Stomach (tissue), 9 donors: ENCODE results near the gene PTPRK. TPM values are rescaled to one million over a fixed set of nuclear protein-coding genes. Genes with fewer than 3 reads are reported as not detected.

Experiments used
- DNase-seq, 2 donors: peaks; one replicate each; pipeline versions ENCODE4 v3.0.0 to v3.0.0-alpha.2; 2013 to 2019
- H3K27ac ChIP-seq, 5 donors: fragments of 200-600 bp in 4 of 5; sonication (generic) in 4 of 5; one replicate each; pipeline ENCODE4 v1.5.1; 2013 to 2019; ENCODE audit warnings: mild to moderate bottlenecking in 1 of 5, moderate library complexity in 1 of 5
- H3K27me3 ChIP-seq, 3 donors: fragments of 200-600 bp; sonication (generic); one replicate each; pipeline ENCODE4 v1.5.1; 2017 to 2019; ENCODE audit warnings: mixed run types in 1 of 3
- H3K36me3 ChIP-seq, 4 donors: fragments of 200-600 bp; sonication (generic); 1 replicate in 3 of 4; 2 replicates in 1 of 4; pipeline ENCODE4 v1.5.1; 2016 to 2019
- H3K4me1 ChIP-seq, 4 donors: fragments of 200-600 bp; sonication (generic); one replicate each; pipeline ENCODE4 v1.5.1; 2016 to 2019
- H3K4me3 ChIP-seq, 4 donors: fragments of 200-600 bp; sonication (generic) in 3 of 4; one replicate each; pipeline ENCODE4 v1.5.1; 2016 to 2019; ENCODE audit warnings: mild to moderate bottlenecking in 1 of 4
- H3K9me3 ChIP-seq, 4 donors: fragments of 200-600 bp; sonication (generic); one replicate each; pipeline ENCODE4 v1.5.1; 2016 to 2019
- CTCF ChIP-seq, 7 experiments: fragments of 450-650 bp in 4 of 7; fragments of 200-600 bp in 3 of 7; sonication (generic) in 3 of 7; IDR thresholded peaks; one replicate each; pipeline ENCODE4 v1.5.1; 2016 to 2019; ENCODE audit warnings: antibody characterized with exemption in 7 of 7, control low read depth in 2 of 7, mild to moderate bottlenecking in 1 of 7
- EP300 ChIP-seq: sonication (generic); formaldehyde crosslinking; IDR thresholded peaks from one replicate; pipeline ENCODE4 v1.6.1; 2017; ENCODE audit warnings: antibody characterized with exemption
- POLR2A ChIP-seq, 4 donors: fragments of 450-650 bp; IDR thresholded peaks; one replicate each; pipeline ENCODE4 v1.6.1; 2016; ENCODE audit warnings: antibody characterized with exemption in 4 of 4, control low read depth in 2 of 4, mild to moderate bottlenecking in 1 of 4, moderate library complexity in 1 of 4
- POLR2AphosphoS5 ChIP-seq, 3 donors: sonication (generic); formaldehyde crosslinking; IDR thresholded peaks; one replicate each; pipeline ENCODE4 v1.6.1; 2016; ENCODE audit warnings: antibody characterized with exemption in 3 of 3
- WGBS, 5 donors: extraction: QIAGEN DNeasy Blood & Tissue Kit in 3 of 5; methylation state at CpG; one replicate each; pipeline versions ENCODE4 v1.1.5 to v1.1.7; 2013 to 2018; 5-methylcytosine and 5-hydroxymethylcytosine counted together
- intact Hi-C: fragments of 100-400 bp; cut with DNase I; formaldehyde crosslinking; loops from one replicate; pipeline ENCODE4 v1.15.1; 2023; ENCODE audit warnings: low total_unique reads
- polyA plus RNA-seq, 3 donors: library from polyadenylated mRNA; stranded (reverse); fragments of 200-250 nt; gene quantifications; one replicate each; pipeline ENCODE4 v1.2.3, GENCODE V29; 2013
- total RNA-seq, 5 donors: library from RNA; depleted of rRNA; stranded (reverse); fragments of >200 nt; gene quantifications; one replicate each; pipeline versions ENCODE4 v1.1.0 to v1.2.3, GENCODE V29; 2014 to 2016
- donor health status: healthy with polysubstance abuse.
- donor health status: Bipolar disorder and iron deficiency.
- donor health status: healthy.

Gene PTPRK
- total and polyA plus RNA-seq, 8 donors = 7.0 to 644 (median 114) TPM

GRCh38 chr6:128311944-128312570, 208.3 kb downstream of the PTPRK start:
- intact Hi-C loops = no loop called here
- no peak overlapping the region for H3K4me3 ChIP-seq
- H3K36me3 ChIP-seq = no peaks in the 10 kb centered on the region
- H3K9me3 ChIP-seq = no peaks in the 10 kb centered on the region
- H3K27me3 ChIP-seq = no peaks in the 10 kb centered on the region
- H3K4me1 ChIP-seq = peaks cover 0 to 27% (median 2%) of the 10 kb centered on the region in 4 donors
- TF ChIP-seq CTCF (IDR thresholded peaks at IDR 0.05) (no peak), EP300 (no peak), POLR2AphosphoS5 (IDR thresholded peaks at IDR 0.05) (no peak), POLR2A (IDR thresholded peaks at IDR 0.05) (no peak)
- no peak for DNase-seq
- WGBS, 5 donors = 82 to 88% (median 86%) methylated on average over 3 of the region's 3 CpGs
- no peak overlapping the region for H3K27ac ChIP-seq

- H3K9me3 ChIP-seq = no peaks in the 10 kb centered on the region
- no peaks in the 10 kb centered on the region for H3K36me3 ChIP-seq
- no peaks in the 10 kb centered on the region for H3K27me3 ChIP-seq
- peaks cover 0 to 17% (median under 1%) of the 10 kb centered on the region in 4 donors for H3K4me1 ChIP-seq
- TF ChIP-seq POLR2AphosphoS5 (IDR thresholded peaks at IDR 0.05) (no peak), POLR2A (IDR thresholded peaks at IDR 0.05) (no peak), CTCF (IDR thresholded peaks at IDR 0.05) (no peak), EP300 (no peak)
- no peak overlapping the region for H3K4me3 ChIP-seq
- H3K27ac ChIP-seq = no peak overlapping the region
- DNase-seq = no peak
- 62 to 77% (median 74%) methylated on average over 2 of the region's 2 CpGs for WGBS, 5 donors
- intact Hi-C loops = no loop called here
Measured at GRCh38 chr6:128310451-128310850, 209.9 kb downstream of the PTPRK start.

- Histone ChIP-seq H3K4me1 (peaks cover 0 to 23% (median 4%) of the 10 kb centered on the region in 4 donors), H3K9me3 (no peaks in the 10 kb centered on the region), H3K27ac (no peak overlapping the region), H3K36me3 (no peaks in the 10 kb centered on the region), H3K27me3 (no peaks in the 10 kb centered on the region), H3K4me3 (no peak overlapping the region)
- intact Hi-C loops = no loop called here
- TF ChIP-seq POLR2AphosphoS5 (IDR thresholded peaks at IDR 0.05) = no peak
- no peak for TF ChIP-seq POLR2A (IDR thresholded peaks at IDR 0.05)
- no peak for TF ChIP-seq EP300
- TF ChIP-seq CTCF (IDR thresholded peaks at IDR 0.05) = no peak
- DNase-seq = no peak
Measured at GRCh38 chr6:128307671-128308070, 212.7 kb downstream of the PTPRK start.

- Histone ChIP-seq H3K9me3 (no peaks in the 10 kb centered on the region), H3K36me3 (no peaks in the 10 kb centered on the region), H3K4me1 (peaks cover 0 to 21% (median 4%) of the 10 kb centered on the region in 4 donors), H3K27ac (no peak overlapping the region), H3K4me3 (no peak overlapping the region), H3K27me3 (no peaks in the 10 kb centered on the region)
- intact Hi-C loops = no loop called here
- WGBS, 5 donors = 85 to 99% (median 92%) methylated on average over 2 of the region's 2 CpGs
- no peak for TF ChIP-seq EP300
- no peak for TF ChIP-seq CTCF (IDR thresholded peaks at IDR 0.05)
- no peak for TF ChIP-seq POLR2A (IDR thresholded peaks at IDR 0.05)
- TF ChIP-seq POLR2AphosphoS5 (IDR thresholded peaks at IDR 0.05) = no peak
- DNase-seq = no peak
Measured at GRCh38 chr6:128305976-128306375, 214.4 kb downstream of the PTPRK start.
